ENCODE measurements around the gene ATG4B. TPM values are rescaled to one million over a fixed set of nuclear protein-coding genes. Genes with fewer than 3 reads are reported as not detected.

Gene ATG4B
- polyA plus RNA-seq, 1 experiment = 82.4 TPM

GRCh38 chr2:241653210-241653750 is 15.8 kb downstream of the ATG4B start:
- no peak for TF ChIP-seq CTCF (IDR thresholded peaks at IDR 0.05; ENCODE audit: low read depth, low read length)
- DNase-seq (ENCODE audit: low read depth, low spot score) = no peak
- POLR2A ChIA-PET = no interaction called here

GRCh38 chr2:241654551-241654950 is 17.1 kb downstream of the ATG4B start:
- POLR2A ChIA-PET = no interaction called here
- CTCF ChIA-PET = no interaction called here

More at GRCh38 chr2:241653210-241653750, 15.8 kb downstream of the ATG4B start:
- Histone ChIP-seq H3K27ac (ENCODE audit: low read depth, low read length) (no peak overlapping the region), H3K9me3 (ENCODE audit: control insufficient read depth, insufficient read depth, low read length) (no peaks in the 10 kb centered on the region), H3K4me3 (ENCODE audit: low read depth, low read length) (no peak overlapping the region), H3K27me3 (ENCODE audit: control insufficient read depth, insufficient read depth, low read length) (no peaks in the 10 kb centered on the region)
- CTCF ChIA-PET = no interaction called here

GRCh38 chr2:241655516-241656189 is 18.2 kb downstream of the ATG4B start:
- H3K27ac ChIP-seq (ENCODE audit: low read depth, low read length) = no peak overlapping the region
- no peaks in the 10 kb centered on the region for H3K9me3 ChIP-seq (ENCODE audit: control insufficient read depth, insufficient read depth, low read length)
- no peak for TF ChIP-seq CTCF (IDR thresholded peaks at IDR 0.05; ENCODE audit: low read depth, low read length)
- no peak overlapping the region for H3K4me3 ChIP-seq (ENCODE audit: low read depth, low read length)
- ChIA-PET CTCF (no interaction called here), POLR2A (no interaction called here)
- H3K27me3 ChIP-seq (ENCODE audit: control insufficient read depth, insufficient read depth, low read length) = no peaks in the 10 kb centered on the region
- DNase-seq (ENCODE audit: low read depth, low spot score) = no peak

More at GRCh38 chr2:241654551-241654950, 17.1 kb downstream of the ATG4B start:
- no peaks in the 10 kb centered on the region for H3K27me3 ChIP-seq (ENCODE audit: control insufficient read depth, insufficient read depth, low read length)
- no peak overlapping the region for H3K27ac ChIP-seq (ENCODE audit: low read depth, low read length)
- no peaks in the 10 kb centered on the region for H3K9me3 ChIP-seq (ENCODE audit: control insufficient read depth, insufficient read depth, low read length)
- TF ChIP-seq CTCF (IDR thresholded peaks at IDR 0.05; ENCODE audit: low read depth, low read length) = no peak
- DNase-seq (ENCODE audit: low read depth, low spot score) = no peak
- H3K4me3 ChIP-seq (ENCODE audit: low read depth, low read length) = no peak overlapping the region

- no peak for DNase-seq (ENCODE audit: low read depth, low spot score)
- ChIA-PET POLR2A (no interaction called here), CTCF (no interaction called here)
- Histone ChIP-seq H3K27me3 (ENCODE audit: control insufficient read depth, insufficient read depth, low read length) (no peaks in the 10 kb centered on the region), H3K4me3 (ENCODE audit: low read depth, low read length) (no peak overlapping the region), H3K9me3 (ENCODE audit: control insufficient read depth, insufficient read depth, low read length) (no peaks in the 10 kb centered on the region), H3K27ac (ENCODE audit: low read depth, low read length) (no peak overlapping the region)
- TF ChIP-seq CTCF (IDR thresholded peaks at IDR 0.05; ENCODE audit: low read depth, low read length) = no peak
Measured at GRCh38 chr2:241656190-241656741, 18.8 kb downstream of the ATG4B start.

GRCh38 chr2:241657786-241658254 is 20.3 kb downstream of the ATG4B start:
- POLR2A ChIA-PET = interaction anchor here (0.6 kb wide), 2 partner anchors 11 to 62 kb away, joined by 3 to 6 read pairs; no protein-coding TSS in a partner anchor

More at GRCh38 chr2:241657786-241658254, 20.3 kb downstream of the ATG4B start:
- H3K27ac ChIP-seq (ENCODE audit: low read depth, low read length) = no peak overlapping the region
- no peak overlapping the region for H3K4me3 ChIP-seq (ENCODE audit: low read depth, low read length)
- H3K27me3 ChIP-seq (ENCODE audit: control insufficient read depth, insufficient read depth, low read length) = no peaks in the 10 kb centered on the region
- DNase-seq (ENCODE audit: low read depth, low spot score) = no peak
- CTCF ChIA-PET = interaction anchor here (1.1 to 2.5 kb wide), 2 partner anchors 11 to 16 kb away, joined by 6 to 13 read pairs; no protein-coding TSS in a partner anchor
- no peaks in the 10 kb centered on the region for H3K9me3 ChIP-seq (ENCODE audit: control insufficient read depth, insufficient read depth, low read length)
- TF ChIP-seq CTCF (IDR thresholded peaks at IDR 0.05; ENCODE audit: low read depth, low read length) = no peak
